ENCODE data around the gene TMTC2.

The TMTC2 gene

DNA sequence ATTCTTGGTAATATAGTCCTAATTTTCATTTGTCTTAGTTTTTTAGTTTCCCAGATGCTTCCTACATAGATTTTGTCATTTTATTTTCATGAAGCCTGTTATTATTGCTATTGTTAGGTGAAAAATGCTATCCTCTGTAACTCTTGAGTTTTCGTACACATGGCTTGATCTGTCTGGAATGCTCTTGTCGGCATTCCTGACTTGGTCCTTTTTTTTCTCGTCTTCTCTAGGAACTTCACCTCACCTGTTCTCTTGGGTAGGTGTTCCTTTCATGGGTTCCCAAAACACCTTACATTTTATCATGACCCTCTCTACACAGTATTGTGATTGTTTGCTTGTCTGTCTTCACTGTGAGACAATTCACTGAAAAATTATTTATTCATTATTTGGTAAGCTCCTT lies 267.4 kb downstream of the TMTC2 start:
- no peak for DNase-seq (ENCODE audit: low spot score)

DNA sequence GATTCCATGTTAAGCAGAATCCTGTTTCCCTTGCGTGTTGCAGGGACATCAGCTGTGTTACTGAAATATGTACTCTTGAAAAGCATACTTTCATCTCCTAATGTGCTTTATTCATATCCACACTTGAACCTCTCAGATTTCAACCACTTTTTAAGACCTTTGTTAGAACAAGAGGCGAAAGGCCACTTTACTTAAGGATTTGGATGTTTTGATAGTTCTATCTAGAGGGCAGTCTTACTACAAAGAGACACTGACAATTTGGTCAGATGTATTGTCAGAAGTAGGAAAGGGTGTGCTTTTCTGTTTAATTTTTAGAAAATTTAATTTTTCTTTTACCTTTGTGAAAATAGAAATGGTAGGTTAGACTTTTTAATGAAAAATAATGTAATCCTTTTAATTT lies 267.9 kb downstream of the TMTC2 start:
- no peak for DNase-seq (ENCODE audit: low spot score)

GRCh38 chr12:82955043-82955442 lies 268.3 kb downstream of the TMTC2 start:
- no peak for DNase-seq (ENCODE audit: low spot score)

- DNase-seq (ENCODE audit: low spot score), result no peak
Observed at GRCh38 chr12:82958966-82959365, 272.3 kb downstream of the TMTC2 start.

DNA sequence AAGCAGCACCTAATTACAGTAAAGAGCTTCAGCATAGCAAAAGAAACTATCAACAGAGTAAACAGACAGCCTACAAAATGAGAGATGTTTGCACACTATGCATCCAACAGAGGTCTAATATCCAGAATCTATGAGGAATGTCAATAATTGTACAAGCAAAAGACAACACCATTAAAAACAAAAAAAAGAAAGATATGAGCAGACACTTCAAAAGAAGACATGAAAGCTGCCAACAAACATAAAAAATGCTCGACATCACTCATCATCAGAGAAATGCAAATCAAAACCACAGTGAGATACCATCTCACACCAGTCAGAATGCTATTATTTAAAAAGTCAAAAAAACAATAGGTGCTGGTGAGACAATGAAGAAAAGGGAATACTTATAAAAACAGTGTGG lies 273.1 kb downstream of the TMTC2 start:
- DNase-seq (ENCODE audit: low spot score), result no peak

DNA sequence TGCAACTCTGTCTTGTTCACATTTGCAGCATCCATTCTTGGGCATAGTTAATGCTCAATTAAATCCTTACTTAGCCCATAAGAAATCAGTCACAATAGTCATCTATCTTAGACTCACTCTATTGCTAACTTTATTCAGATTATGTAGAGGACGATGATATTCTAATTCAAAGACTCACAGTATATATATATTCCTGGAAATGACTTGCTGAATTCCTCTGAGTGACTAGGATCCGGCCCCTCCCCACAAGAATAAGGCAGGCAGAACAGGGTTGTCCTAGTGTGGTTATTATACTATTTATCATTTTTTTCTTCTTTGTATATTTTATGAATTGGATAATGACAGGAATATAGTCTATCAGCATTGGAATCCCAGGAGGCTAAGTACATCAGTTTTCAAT lies 275.1 kb downstream of the TMTC2 start:
- no peak for DNase-seq (ENCODE audit: low spot score)

DNA sequence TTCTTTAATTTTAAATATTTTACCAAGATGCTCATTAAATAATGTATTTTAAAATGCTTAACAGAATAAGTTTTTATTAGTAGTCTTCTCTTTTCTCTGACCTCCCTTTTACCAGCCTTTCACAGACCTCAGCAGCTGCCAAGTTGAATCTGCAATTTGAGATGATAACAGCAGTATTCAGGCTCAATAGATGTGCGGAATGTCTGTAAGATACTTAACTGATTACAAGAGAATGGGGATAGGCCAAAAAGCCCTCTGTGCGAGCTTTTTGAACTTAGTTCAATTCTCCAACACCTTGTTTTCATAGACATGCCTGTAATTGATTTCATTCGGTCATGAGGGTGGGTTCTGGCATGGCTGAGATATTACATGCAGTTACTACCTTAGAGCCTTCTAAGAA lies 277.2 kb downstream of the TMTC2 start:
- DNase-seq (ENCODE audit: low spot score), result no peak

DNA sequence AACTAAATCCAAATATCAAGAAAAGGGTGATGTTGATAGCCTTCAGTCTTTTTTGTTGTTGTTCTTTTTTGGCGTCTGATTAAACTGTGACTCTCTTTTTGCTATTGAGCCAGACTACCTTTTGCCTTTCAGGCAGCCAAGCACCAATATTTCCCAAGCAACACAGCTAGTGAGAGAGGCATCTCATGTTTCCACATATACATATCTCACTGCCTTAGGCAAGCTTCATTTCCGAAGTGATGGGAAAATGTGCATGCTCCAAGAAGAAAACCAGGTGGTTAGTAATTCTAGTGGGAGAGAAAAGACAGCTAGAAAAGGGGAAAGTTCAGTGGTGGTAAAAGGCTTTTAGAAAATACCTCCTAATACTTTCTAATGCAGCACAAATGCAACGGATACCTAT lies 277.7 kb downstream of the TMTC2 start:
- no peak for DNase-seq (ENCODE audit: low spot score)

DNA sequence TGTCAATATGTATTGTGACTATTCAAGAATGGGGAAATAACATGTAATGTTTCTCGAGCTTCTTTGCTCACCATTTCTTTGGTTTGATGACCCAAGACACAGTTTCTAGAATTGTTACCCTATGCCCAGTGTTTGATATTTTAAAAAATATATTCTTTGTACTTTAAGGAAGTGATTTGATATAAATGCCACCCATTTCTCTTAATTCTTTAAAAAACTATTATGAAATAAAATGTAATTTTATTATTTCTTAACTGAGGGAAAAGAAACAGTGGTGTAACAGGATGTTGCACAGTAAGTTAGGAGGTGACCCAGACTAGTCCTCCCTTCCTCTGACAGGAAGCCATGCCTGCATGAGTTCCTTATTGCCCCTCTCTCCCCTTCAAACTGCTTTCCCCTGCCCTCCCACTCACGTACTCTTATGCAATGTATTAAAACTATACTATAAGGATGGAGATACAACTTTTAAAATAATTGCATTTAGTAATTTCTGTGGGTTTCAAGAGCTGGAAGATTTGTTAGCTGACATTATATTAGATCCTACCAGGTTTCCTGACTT lies 279.4 kb downstream of the TMTC2 start:
- DNase-seq (ENCODE audit: low spot score), result no peak

DNA sequence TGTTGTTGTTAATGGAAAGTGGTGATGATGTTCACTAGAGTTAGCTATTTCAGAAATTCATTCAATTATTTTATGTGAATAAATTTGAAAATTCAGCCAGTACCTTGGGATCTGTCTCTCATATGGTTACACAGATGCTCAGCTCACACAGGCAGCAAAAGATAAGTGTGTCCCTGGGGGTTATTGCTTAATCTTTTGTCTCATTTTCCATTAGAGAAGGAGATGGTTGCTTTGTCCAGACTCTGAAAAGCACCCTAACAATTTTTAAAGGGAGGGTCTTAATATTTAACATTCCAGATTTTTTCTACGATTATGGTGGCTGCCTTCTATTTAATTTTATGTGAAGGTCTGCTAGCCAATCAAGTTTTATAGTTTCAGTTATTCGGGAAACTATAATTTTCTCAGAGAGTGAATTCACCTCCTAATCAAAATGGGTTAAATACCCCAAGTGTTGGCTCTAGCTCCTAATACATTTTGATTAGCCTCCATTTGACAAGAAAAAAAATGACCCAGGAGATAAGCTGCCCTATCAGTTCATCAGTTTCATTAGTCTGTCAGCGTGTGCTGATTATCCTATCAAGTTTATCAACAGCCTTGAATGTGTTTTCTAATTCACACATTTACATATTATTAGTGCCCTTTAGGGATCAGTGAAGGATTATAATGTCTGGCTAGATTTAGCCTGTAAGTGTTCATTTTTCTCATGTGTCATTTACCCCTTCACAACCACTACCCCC lies 282.1 kb downstream of the TMTC2 start:
- DNase-seq (ENCODE audit: low spot score), result no peak

- DNase-seq (ENCODE audit: low spot score), result no peak
Observed at GRCh38 chr12:82970614-82971013, 283.9 kb downstream of the TMTC2 start.

- no peak for DNase-seq (ENCODE audit: low spot score)
Observed at GRCh38 chr12:82971584-82971983, 284.9 kb downstream of the TMTC2 start.

DNA sequence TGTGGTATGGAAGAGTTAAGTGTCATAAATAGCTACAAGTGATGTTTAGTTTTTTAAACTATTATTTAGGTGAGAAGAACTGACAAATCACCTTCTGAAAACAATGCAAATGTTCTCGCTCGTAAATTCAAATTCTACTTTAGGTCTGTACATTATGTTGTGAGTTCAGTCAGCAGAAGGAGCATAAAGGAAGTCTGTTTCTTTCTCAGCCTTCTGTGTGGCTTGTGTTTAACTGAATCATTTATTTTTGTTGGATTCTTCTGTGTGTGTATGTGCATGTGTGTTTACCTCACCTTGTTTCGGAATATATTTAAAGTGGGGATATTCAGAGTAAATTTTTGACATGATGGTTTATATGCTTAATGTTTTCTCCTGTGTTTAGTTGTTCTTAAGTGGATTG lies 285.9 kb downstream of the TMTC2 start:
- no peak for DNase-seq (ENCODE audit: low spot score)

- DNase-seq (ENCODE audit: low spot score), result no peak
Observed at GRCh38 chr12:82973592-82973991, 286.9 kb downstream of the TMTC2 start.

- DNase-seq (ENCODE audit: low spot score), result no peak
Observed at GRCh38 chr12:82981150-82981549, 294.4 kb downstream of the TMTC2 start.

DNA sequence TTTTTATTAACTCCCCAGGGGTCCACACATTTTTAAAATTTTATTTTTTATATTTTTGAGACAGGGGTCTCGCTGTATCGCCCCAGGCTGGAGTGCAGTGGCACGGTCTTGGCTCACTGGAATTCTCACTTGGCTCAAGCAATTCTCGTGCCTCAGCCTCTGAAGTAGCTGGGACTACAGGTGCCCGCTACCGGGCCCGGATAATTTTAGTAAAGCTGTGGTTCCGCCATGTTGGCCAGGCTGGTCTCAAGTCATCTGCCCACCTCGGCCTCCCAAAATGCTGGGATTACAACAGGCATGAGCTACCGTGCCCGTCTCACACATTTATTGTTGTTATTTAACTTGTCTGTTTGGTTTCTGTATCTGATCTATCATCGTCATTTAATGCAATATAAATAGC lies 307.4 kb downstream of the TMTC2 start:
- no peak for DNase-seq (ENCODE audit: low spot score)

DNA sequence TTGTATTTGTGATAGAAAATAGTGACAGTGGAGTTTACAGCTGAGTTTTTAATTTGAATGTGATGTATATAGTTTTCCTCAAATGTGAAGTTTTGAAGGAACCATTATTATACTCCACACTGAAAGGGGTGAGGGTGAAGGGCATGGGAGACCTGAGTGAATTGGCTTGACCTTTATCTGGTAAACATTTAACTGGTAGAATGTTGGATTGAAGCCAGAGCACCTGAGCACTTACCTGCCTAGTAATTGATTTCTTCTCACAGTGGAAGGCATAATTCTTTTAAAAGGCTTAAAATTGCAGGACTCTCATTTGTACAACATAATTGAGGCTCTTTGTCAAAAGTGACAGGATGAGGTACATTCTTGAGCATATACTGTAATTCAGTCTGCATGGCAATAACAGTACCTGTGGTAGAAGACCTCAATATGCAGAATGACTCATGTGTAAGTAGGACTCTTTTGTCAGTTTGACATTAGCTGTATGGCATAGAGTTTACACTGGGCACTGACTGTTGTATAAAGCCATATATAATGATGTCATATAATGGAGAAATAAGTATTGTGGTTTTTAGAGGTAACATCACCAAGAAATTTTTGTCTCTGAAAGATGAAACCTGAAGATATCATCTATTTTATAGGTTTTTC lies 309.6 kb downstream of the TMTC2 start:
- no peak for DNase-seq (ENCODE audit: low spot score)

DNA sequence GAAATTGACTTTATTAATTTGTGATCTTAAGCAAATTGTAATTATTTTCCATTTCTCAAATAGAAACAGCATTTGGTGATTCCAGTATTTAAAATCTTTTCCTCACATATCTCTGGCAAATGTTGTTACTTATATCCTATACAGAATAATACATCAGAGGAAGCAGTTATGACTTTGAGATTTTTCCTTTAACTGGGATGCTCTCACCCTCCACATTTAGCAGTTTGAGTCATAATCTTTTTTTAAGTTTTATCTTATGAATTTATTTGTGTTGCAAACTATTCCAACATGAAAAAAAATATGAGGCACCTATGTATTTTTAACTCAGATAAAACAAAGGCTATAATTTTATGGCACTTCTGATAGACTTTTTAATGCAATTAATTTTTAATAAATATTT lies 311.8 kb downstream of the TMTC2 start:
- no peak for DNase-seq (ENCODE audit: low spot score)

- no peak for DNase-seq (ENCODE audit: low spot score)
Observed at GRCh38 chr12:83003026-83003425, 316.3 kb downstream of the TMTC2 start.

GRCh38 chr12:83005534-83006197 lies 319.0 kb downstream of the TMTC2 start:
- no peak for DNase-seq (ENCODE audit: low spot score)

DNA sequence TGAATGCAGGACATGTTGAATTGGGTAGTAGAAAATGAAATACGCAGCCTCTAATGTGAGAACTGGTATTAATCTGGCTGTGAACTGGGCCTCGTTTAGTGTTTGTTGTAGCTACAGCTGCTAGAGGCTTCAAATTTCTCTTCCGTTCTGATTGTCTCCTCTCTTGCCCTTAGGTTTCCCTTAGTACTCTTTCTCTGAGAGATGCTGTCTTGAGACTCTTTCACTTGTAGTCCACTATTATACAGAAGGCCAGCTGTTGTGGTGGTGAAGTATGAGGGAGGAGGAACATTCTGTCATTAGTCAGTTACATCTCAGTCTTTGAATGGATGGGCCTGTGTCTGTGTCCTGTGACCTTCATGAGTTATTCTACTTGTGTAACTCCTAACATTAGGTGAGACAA lies 322.0 kb downstream of the TMTC2 start:
- no peak for DNase-seq (ENCODE audit: low spot score)

DNA sequence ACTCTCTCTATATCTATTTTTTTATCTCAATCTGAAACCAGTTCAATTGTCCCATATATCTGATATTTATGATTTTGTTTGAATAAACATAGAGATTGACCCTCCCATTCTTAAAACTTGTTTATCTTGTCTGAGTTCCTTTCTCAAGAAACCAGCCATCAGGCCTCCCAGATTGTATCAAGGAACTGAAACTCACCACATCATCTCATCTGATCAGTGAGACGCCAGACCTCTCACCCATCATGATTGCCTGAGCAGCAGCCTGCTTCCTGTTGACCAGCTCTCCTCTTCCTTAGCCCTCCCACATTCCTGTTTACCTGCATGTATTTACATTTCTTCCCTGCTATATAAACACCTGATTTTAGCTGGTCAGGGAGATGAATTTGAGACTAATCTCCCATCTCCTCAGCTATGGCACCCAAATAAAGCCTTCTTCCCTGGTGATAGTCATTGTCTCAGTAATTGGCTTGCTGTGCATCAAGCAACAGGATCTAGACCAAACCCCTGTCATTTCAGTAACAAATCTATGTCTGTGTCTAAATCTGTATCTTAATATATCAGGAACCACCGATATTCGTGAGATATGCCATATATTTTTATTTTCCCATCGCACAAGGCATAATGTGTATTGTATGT lies 323.6 kb downstream of the TMTC2 start:
- DNase-seq (ENCODE audit: low spot score), result no peak

Measured in RKO (cell line).